Glutamatergic neuron (in vitro differentiated cells): ENCODE results near the gene LTBP4. TPM values are rescaled to one million over a fixed set of nuclear protein-coding genes. Genes with fewer than 3 reads are reported as not detected.
A peak's percentile ranks its signal among the peaks of the same experiment; 100 is the strongest.

Source experiments
- DNase-seq: peaks from one replicate; pipeline ENCODE4 v3.0.0; 2022
- H3K27ac Mint-ChIP-seq: one replicate; pipeline ENCODE4 v1.8.0; 2020; ENCODE audit warnings: mild to moderate bottlenecking, mixed read lengths, inconsistent platforms; ENCODE audit not compliant: unreplicated experiment
- H3K27me3 Mint-ChIP-seq: one replicate; pipeline ENCODE4 v1.8.0; 2020; ENCODE audit warnings: mild to moderate bottlenecking, moderate library complexity, mixed read lengths, inconsistent platforms; ENCODE audit not compliant: unreplicated experiment
- H3K36me3 Mint-ChIP-seq: one replicate; pipeline ENCODE4 v1.8.0; 2020; ENCODE audit warnings: mild to moderate bottlenecking, mixed read lengths, inconsistent platforms; ENCODE audit not compliant: unreplicated experiment
- H3K4me1 Mint-ChIP-seq: one replicate; pipeline ENCODE4 v1.8.0; 2020; ENCODE audit warnings: mild to moderate bottlenecking, low read depth, mixed read lengths, inconsistent platforms; ENCODE audit not compliant: unreplicated experiment
- H3K4me3 Mint-ChIP-seq: one replicate; pipeline ENCODE4 v1.8.0; 2020; ENCODE audit warnings: mild to moderate bottlenecking, mixed read lengths, inconsistent platforms; ENCODE audit not compliant: unreplicated experiment
- H3K9me3 Mint-ChIP-seq: one replicate; pipeline ENCODE4 v1.8.0; 2020; ENCODE audit warnings: mild to moderate bottlenecking, moderate library complexity, mixed read lengths, inconsistent platforms; ENCODE audit not compliant: unreplicated experiment
- total RNA-seq: library from RNA; stranded (reverse); fragmentation: NEBNext Ultra II Directional; extraction: Animal tissue kit (Norgen Biotek cat#: 25700); gene quantifications from one replicate; pipeline ENCODE4 v1.2.1, GENCODE V29; 2021; ENCODE audit not compliant: unreplicated experiment
- TF ChIP-seq, protein P1 (sequence below): fragments of 200-600 bp; sonication (generic); IDR thresholded peaks from one replicate; pipeline ENCODE4 v1.5.0; 2021; ENCODE audit not compliant: partially characterized antibody, unreplicated experiment

The LTBP4 gene
- total RNA-seq, 1 donor from 2014 or later, result 169 TPM

DNA sequence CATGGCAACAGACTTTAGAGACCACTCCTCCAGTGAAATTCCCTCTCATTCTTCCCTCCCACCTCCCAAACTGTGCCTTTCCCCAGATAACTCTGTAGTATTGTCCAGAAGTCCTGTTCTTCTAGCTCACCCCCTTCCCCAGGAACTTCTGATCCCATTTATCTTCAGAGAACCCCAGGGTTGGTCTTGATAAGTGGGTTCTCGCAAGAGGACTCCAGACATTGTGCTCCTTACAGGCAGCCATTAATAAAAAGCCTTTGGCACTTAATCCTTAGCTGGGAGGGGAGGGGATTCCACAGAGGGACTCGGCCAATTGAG is 1.9 kb downstream of the LTBP4 start:
- DNase-seq, result no peak
- TF ChIP-seq, protein P1, sequence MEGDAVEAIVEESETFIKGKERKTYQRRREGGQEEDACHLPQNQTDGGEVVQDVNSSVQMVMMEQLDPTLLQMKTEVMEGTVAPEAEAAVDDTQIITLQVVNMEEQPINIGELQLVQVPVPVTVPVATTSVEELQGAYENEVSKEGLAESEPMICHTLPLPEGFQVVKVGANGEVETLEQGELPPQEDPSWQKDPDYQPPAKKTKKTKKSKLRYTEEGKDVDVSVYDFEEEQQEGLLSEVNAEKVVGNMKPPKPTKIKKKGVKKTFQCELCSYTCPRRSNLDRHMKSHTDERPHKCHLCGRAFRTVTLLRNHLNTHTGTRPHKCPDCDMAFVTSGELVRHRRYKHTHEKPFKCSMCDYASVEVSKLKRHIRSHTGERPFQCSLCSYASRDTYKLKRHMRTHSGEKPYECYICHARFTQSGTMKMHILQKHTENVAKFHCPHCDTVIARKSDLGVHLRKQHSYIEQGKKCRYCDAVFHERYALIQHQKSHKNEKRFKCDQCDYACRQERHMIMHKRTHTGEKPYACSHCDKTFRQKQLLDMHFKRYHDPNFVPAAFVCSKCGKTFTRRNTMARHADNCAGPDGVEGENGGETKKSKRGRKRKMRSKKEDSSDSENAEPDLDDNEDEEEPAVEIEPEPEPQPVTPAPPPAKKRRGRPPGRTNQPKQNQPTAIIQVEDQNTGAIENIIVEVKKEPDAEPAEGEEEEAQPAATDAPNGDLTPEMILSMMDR, result no peak
- Mint-ChIP-seq H3K9me3 (peaks cover 5% of the 10 kb centered on the region), H3K36me3 (no peaks in the 10 kb centered on the region), H3K27ac (no peak overlapping the region), H3K4me3 (peak overlapping the region; percentile 65), H3K27me3 (peaks cover 26% of the 10 kb centered on the region), H3K4me1 (peaks cover 14% of the 10 kb centered on the region)

DNA sequence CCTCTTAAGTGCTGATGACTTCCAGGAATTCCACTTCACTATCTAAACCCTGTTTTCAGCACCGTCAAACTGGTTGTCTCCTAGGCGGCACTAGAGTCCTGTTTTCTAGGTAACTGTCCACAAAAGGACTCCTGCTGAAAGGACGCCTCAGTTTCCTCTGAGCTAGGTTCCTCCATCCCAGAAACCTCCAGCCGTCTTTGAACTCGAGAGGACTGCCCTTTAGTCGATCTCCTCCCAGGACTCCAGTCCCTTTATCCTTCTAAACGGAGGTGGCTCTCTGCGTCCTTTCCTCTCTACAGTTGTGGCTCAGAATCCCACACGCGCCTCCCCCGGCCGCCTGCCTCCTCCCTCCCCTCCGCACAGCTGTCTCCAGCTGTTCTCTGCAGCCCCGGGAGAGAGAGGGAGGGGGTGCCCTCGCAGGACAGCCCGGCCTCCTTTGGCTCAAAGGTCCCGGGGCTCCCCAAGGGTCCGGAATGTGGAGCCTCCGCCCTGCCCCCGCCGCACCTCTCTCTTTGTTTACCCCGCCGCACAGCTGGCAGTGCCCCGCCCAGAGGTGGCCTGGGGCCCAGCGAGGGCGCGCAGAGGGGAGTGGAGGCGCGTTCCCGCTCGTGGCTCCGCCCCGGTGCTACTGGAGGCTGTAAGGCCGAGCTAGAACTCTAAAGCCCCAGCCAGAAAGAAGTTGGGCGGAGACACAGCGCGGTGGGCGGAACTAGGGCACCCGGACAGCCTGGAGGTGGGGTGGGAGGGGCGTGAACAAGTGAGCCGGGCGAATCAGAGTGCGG is 2.4 kb downstream of the LTBP4 start:
- TF ChIP-seq, protein P1, result no peak
- Mint-ChIP-seq H3K4me1 (peaks cover 14% of the 10 kb centered on the region), H3K36me3 (no peaks in the 10 kb centered on the region), H3K9me3 (peaks cover 5% of the 10 kb centered on the region), H3K27ac (no peak overlapping the region), H3K27me3 (peaks cover 27% of the 10 kb centered on the region), H3K4me3 (peak overlapping the region; percentile 82)
- DNase-seq, result peak; percentile 90

DNA sequence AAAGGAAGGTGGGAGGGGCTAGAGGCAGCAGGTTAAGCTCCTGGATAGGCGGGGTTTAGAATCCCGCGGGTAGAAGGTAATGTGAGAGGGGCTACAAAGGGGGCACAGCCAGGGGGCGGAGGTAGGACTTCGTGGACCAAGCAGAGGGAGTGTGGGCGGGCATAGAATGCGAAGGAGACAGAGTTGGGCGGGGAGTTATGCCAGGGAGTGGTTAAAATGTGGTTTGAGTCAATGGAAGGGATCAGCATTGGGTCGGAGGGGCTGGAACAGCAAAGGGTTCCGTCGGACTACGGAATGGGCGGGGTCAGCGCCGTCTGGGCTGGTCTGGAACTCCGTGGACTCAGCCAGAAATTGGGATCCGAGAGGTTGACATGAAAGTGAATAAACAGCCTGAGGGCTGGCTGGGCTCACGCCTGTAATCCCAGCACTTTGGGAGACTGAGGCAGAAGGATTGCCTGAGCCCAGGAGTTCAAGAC is 3.0 kb downstream of the LTBP4 start:
- H3K36me3 Mint-ChIP-seq, result peaks cover 5% of the 10 kb centered on the region
- H3K9me3 Mint-ChIP-seq, result peaks cover 5% of the 10 kb centered on the region

DNA sequence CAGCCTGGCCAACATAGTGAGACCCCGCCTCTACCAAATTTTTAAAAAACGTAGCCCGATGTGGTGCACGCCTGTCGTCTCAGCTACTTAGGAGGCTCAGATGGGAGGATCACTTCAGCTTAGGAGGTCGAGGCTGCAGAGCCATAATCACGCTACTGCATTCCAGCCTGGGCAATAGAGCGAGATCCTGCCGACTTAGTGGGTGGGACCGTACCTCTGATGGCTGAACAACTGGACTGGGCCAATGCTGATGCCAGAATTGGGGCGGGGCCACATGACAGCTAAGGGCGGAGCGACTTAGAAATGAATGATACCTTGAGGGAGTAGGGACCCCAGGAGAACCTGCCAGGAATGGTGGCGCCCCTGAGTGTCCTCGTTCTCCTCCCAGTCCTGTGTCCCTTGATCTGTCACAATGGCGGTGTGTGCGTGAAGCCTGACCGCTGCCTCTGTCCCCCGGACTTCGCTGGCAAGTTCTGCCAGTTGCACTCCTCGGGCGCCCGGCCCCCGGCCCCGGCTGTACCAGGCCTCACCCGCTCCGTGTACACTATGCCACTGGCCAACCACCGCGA is 3.6 kb downstream of the LTBP4 start:
- TF ChIP-seq, protein P1, result no peak
- H3K4me1 Mint-ChIP-seq, result peaks cover 12% of the 10 kb centered on the region
- H3K9me3 Mint-ChIP-seq, result peaks cover 5% of the 10 kb centered on the region
- H3K27me3 Mint-ChIP-seq, result peaks cover 29% of the 10 kb centered on the region
- H3K27ac Mint-ChIP-seq, result no peak overlapping the region
- peaks cover 6% of the 10 kb centered on the region for H3K36me3 Mint-ChIP-seq
- no peak for DNase-seq
- peak overlapping the region; percentile 82 for H3K4me3 Mint-ChIP-seq

More for the DNA sequence above, 3.0 kb downstream of the LTBP4 start:
- TF ChIP-seq, protein P1, result no peak
- peaks cover 29% of the 10 kb centered on the region for H3K27me3 Mint-ChIP-seq
- no peak for DNase-seq
- H3K4me3 Mint-ChIP-seq, result peak overlapping the region; percentile 82
- H3K27ac Mint-ChIP-seq, result no peak overlapping the region
- H3K4me1 Mint-ChIP-seq, result peaks cover 14% of the 10 kb centered on the region
